ENCODE data around the gene HDAC10. TPM values are rescaled to one million over a fixed set of nuclear protein-coding genes. Genes with fewer than 3 reads are reported as not detected.
A peak's percentile ranks its signal among the peaks of the same experiment; 100 is the strongest.

The HDAC10 gene
- total and polyA plus RNA-seq, 10 donors, result 25.0 to 108 (median 69.9) TPM

- no peaks in the 10 kb centered on the region for H3K9me3 ChIP-seq
- H3K4me1 ChIP-seq, result peaks cover 56 to 94% (median 87%) of the 10 kb centered on the region in 6 donors
- H3K36me3 ChIP-seq, result peaks cover 0 to 46% (median 16%) of the 10 kb centered on the region in 6 donors
- peak overlapping the region; percentile 79 to 96 (median 91) for H3K4me3 ChIP-seq
- DNase-seq, result peak; percentile 84
- no peaks in the 10 kb centered on the region for H3K27me3 ChIP-seq (replicated peaks in 1 of 7)
- intact Hi-C loops (cut with DNase I; ENCODE audit: low total_unique reads), result loop anchor here (10.0 kb wide), 1 partner anchor 249 kb away; no protein-coding TSS in a partner anchor
- H3K27ac ChIP-seq, result peak overlapping the region; percentile 82 to 98 (median 94)
- TF ChIP-seq POLR2A (IDR thresholded peaks at IDR 0.05), result peak in 1 of 3 donors; percentile 0
- TF ChIP-seq CTCF (IDR thresholded peaks at IDR 0.05 in 8 of 11, conservative IDR thresholded peaks at IDR 0.05 in 3 of 11), result no peak
- no peak for TF ChIP-seq POLR2AphosphoS5 (IDR thresholded peaks at IDR 0.05)
- 13 to 55% (median 19%) methylated on average over 7 to 53 of the region's 53 CpGs for WGBS, 5 donors
Observed at GRCh38 chr22:50245214-50246072, 5.6 kb downstream of the HDAC10 start.

GRCh38 chr22:50244420-50245213 lies 6.4 kb downstream of the HDAC10 start, which contains the start of gene TUBGCP6:
TSS of gene TUBGCP6 (minus strand) at chr22:50245023. CDS start at chr22:50244459, 564 bp downstream.
- peaks cover 48 to 94% (median 81%) of the 10 kb centered on the region in 6 donors for H3K4me1 ChIP-seq
- intact Hi-C loops (cut with DNase I; ENCODE audit: low total_unique reads), result loop anchor here (10.0 kb wide), 1 partner anchor 250 kb away; no protein-coding TSS in a partner anchor
- WGBS, 5 donors, result 0 to 1% (median 0%) methylated on average over 30 to 76 of the region's 76 CpGs
- peak; percentile 99 for DNase-seq
- no peaks in the 10 kb centered on the region for H3K27me3 ChIP-seq (replicated peaks in 1 of 7)
- H3K4me3 ChIP-seq, result peak within 1 kb of the TSS; percentile 79 to 96 (median 91)
- H3K9me3 ChIP-seq, result no peaks in the 10 kb centered on the region
- H3K27ac ChIP-seq, result peak within 1 kb of the TSS; percentile 82 to 98 (median 94)
- TF ChIP-seq POLR2A (IDR thresholded peaks at IDR 0.05), result peak; percentile 28 to 73 (median 28)
- peak; percentile 98 to 99 (median 98) for TF ChIP-seq POLR2AphosphoS5 (IDR thresholded peaks at IDR 0.05)
- TF ChIP-seq CTCF (IDR thresholded peaks at IDR 0.05 in 8 of 11, conservative IDR thresholded peaks at IDR 0.05 in 3 of 11), result peak in 10 of 11 experiments; percentile 16 to 62 (median 34)
- H3K36me3 ChIP-seq, result peaks cover 0 to 52% (median 20%) of the 10 kb centered on the region in 6 donors

- peak overlapping the region; percentile 82 to 98 (median 94) for H3K27ac ChIP-seq
- TF ChIP-seq POLR2A (IDR thresholded peaks at IDR 0.05), result no peak
- no peak for TF ChIP-seq POLR2AphosphoS5 (IDR thresholded peaks at IDR 0.05)
- no peak for TF ChIP-seq CTCF (IDR thresholded peaks at IDR 0.05 in 8 of 11, conservative IDR thresholded peaks at IDR 0.05 in 3 of 11)
- WGBS, 5 donors, result 13 to 22% (median 19%) methylated on average over 22 to 27 of the region's 27 CpGs
Observed at GRCh38 chr22:50243685-50244419, 7.2 kb downstream of the HDAC10 start.

More at GRCh38 chr22:50243685-50244419, 7.2 kb downstream of the HDAC10 start:
- peak overlapping the region; percentile 79 to 96 (median 91) for H3K4me3 ChIP-seq
- DNase-seq, result no peak
- H3K9me3 ChIP-seq, result no peaks in the 10 kb centered on the region
- intact Hi-C loops (cut with DNase I; ENCODE audit: low total_unique reads), result loop anchor here (10.0 kb wide), 1 partner anchor 251 kb away; no protein-coding TSS in a partner anchor
- H3K4me1 ChIP-seq, result peaks cover 44 to 92% (median 73%) of the 10 kb centered on the region in 6 donors
- H3K36me3 ChIP-seq, result peaks cover 0 to 52% (median 23%) of the 10 kb centered on the region in 6 donors
- H3K27me3 ChIP-seq (replicated peaks in 1 of 7), result no peaks in the 10 kb centered on the region
